AML-193 (cell line): ENCODE results near the gene B4GALT7.
"Not testable (repeated sequence)": the region's sequence is repeated elsewhere in the genome, so short reads cannot be mapped to it uniquely, and the experiment has no call there.

Source experiments
- DNase-seq, 2 experiments: peaks; one replicate each; lab custom pipeline; 2025; lab: John Stamatoyannopoulos, UW

The B4GALT7 gene

GRCh38 chr5:177599731-177600507 is at the start of gene B4GALT7:
Gene B4GALT7 (plus strand): TSS chr5:177600132. CDS start chr5:177600211, 79 bp downstream.
- DNase-seq: peak; percentile 41 to 65

GRCh38 chr5:177552839-177553455 is 47.0 kb upstream of the B4GALT7 start:
- DNase-seq: peak; percentile 17 to 23

- DNase-seq: peak in 1 of 2 experiments; percentile 1
Observed at GRCh38 chr5:177553671-177554429, 46.1 kb upstream of the B4GALT7 start.

- DNase-seq: peak; percentile 77 to 78
Observed at GRCh38 chr5:177554474-177555111, 45.3 kb upstream of the B4GALT7 start, which contains the start of gene FAM193B. Gene FAM193B (minus strand): TSS chr5:177554563. CDS start chr5:177554458, 105 bp downstream.

GRCh38 chr5:177555228-177555627 is 44.7 kb upstream of the B4GALT7 start:
- no peak for DNase-seq

GRCh38 chr5:177555665-177556064 is 44.3 kb upstream of the B4GALT7 start:
- DNase-seq: no peak

- DNase-seq: no peak
Observed at GRCh38 chr5:177557041-177557647, 42.8 kb upstream of the B4GALT7 start.

- DNase-seq: no peak
Observed at GRCh38 chr5:177557796-177558195, 42.1 kb upstream of the B4GALT7 start.

- not testable (repeated sequence) for DNase-seq
Observed at GRCh38 chr5:177559446-177559941, 40.4 kb upstream of the B4GALT7 start.

GRCh38 chr5:177565046-177565445 is 34.9 kb upstream of the B4GALT7 start:
- no peak for DNase-seq

GRCh38 chr5:177568326-177568725 is 31.6 kb upstream of the B4GALT7 start:
- no peak for DNase-seq

GRCh38 chr5:177569894-177570293 is 30.0 kb upstream of the B4GALT7 start:
- DNase-seq: no peak

- no peak for DNase-seq
Observed at GRCh38 chr5:177575488-177575887, 24.4 kb upstream of the B4GALT7 start.

- no peak for DNase-seq
Observed at GRCh38 chr5:177576169-177576568, 23.8 kb upstream of the B4GALT7 start.

GRCh38 chr5:177578316-177578715 is 21.6 kb upstream of the B4GALT7 start:
- no peak for DNase-seq

- no peak for DNase-seq
Observed at GRCh38 chr5:177588413-177588909, 11.5 kb upstream of the B4GALT7 start.

GRCh38 chr5:177590406-177590805 is 9.5 kb upstream of the B4GALT7 start:
- no peak for DNase-seq

- DNase-seq: no peak
Observed at GRCh38 chr5:177591690-177592009, 8.3 kb upstream of the B4GALT7 start.

GRCh38 chr5:177592010-177592834 is 7.7 kb upstream of the B4GALT7 start, which contains the start of gene TMED9:
Gene TMED9 (plus strand): TSS chr5:177592203. CDS start chr5:177592215, 12 bp downstream.
- peak; percentile 49 to 79 for DNase-seq

GRCh38 chr5:177592905-177593304 is 7.0 kb upstream of the B4GALT7 start:
- no peak for DNase-seq
